Measurements from ENCODE around the gene DYNC1I1. TPM values are rescaled to one million over a fixed set of nuclear protein-coding genes. Genes with fewer than 3 reads are reported as not detected.

Gene DYNC1I1
- total RNA-seq, 1 donor from 2014 or later = 0.79 TPM

GRCh38 chr7:95820778-95821177, 48.4 kb downstream of the DYNC1I1 start:
- Mint-ChIP-seq H3K36me3 (no peaks in the 10 kb centered on the region), H3K27ac (no peak overlapping the region), H3K9me3 (no peaks in the 10 kb centered on the region), H3K4me3 (no peak overlapping the region), H3K27me3 (ENCODE audit: insufficient read depth, low read depth) (no peaks in the 10 kb centered on the region), H3K4me1 (peaks cover 8% of the 10 kb centered on the region)
- Histone ChIP-seq H3K9ac (no peak overlapping the region), H3K27me3 (no peaks in the 10 kb centered on the region), H3K36me3 (no peaks in the 10 kb centered on the region), H4K20me1 (ENCODE audit: low read depth) (no peaks in the 10 kb centered on the region), H3K4me2 (no peak overlapping the region), H3K9me3 (ENCODE audit: low read depth) (no peaks in the 10 kb centered on the region), H3K79me2 (ENCODE audit: low read depth) (no peaks in the 10 kb centered on the region), H3K27ac (no peak overlapping the region), H3K4me1 (peaks cover 8% of the 10 kb centered on the region), H3F3A (ENCODE audit: low read depth) (no peaks in the 10 kb centered on the region), H3K4me3 (no peak overlapping the region), H2AFZ (replicated peaks) (no peak overlapping the region)
- no peak for DNase-seq (ENCODE audit: low spot score)
- TF ChIP-seq CTCF (IDR thresholded peaks at IDR 0.05) (no peak), EZH2 (IDR thresholded peaks at IDR 0.05) (no peak)

- H3K4me3 Mint-ChIP-seq = no peak overlapping the region
- H4K20me1 ChIP-seq (ENCODE audit: low read depth) = no peaks in the 10 kb centered on the region
- no peak overlapping the region for H2AFZ ChIP-seq (replicated peaks)
- H3K9ac ChIP-seq = no peak overlapping the region
- H3K4me2 ChIP-seq = no peak overlapping the region
- H3K4me1 ChIP-seq = peaks cover 10% of the 10 kb centered on the region
- no peaks in the 10 kb centered on the region for H3K36me3 ChIP-seq
- no peaks in the 10 kb centered on the region for H3K9me3 Mint-ChIP-seq
- no peak for DNase-seq (ENCODE audit: low spot score)
- no peaks in the 10 kb centered on the region for H3F3A ChIP-seq (ENCODE audit: low read depth)
- no peak overlapping the region for H3K4me3 ChIP-seq
- peaks cover 11% of the 10 kb centered on the region for H3K4me1 Mint-ChIP-seq
- H3K27ac Mint-ChIP-seq = no peak overlapping the region
- no peak overlapping the region for H3K27ac ChIP-seq
- H3K9me3 ChIP-seq (ENCODE audit: low read depth) = no peaks in the 10 kb centered on the region
- no peaks in the 10 kb centered on the region for H3K27me3 ChIP-seq
- no peaks in the 10 kb centered on the region for H3K36me3 Mint-ChIP-seq
- no peaks in the 10 kb centered on the region for H3K79me2 ChIP-seq (ENCODE audit: low read depth)
- no peaks in the 10 kb centered on the region for H3K27me3 Mint-ChIP-seq (ENCODE audit: insufficient read depth, low read depth)
- no peak for TF ChIP-seq CTCF (IDR thresholded peaks at IDR 0.05)
- no peak for TF ChIP-seq EZH2 (IDR thresholded peaks at IDR 0.05)
- TF ChIP-seq EZH2phosphoT487 (IDR thresholded peaks at IDR 0.05) = no peak
Observed at GRCh38 chr7:95822717-95823116, 50.4 kb downstream of the DYNC1I1 start.

- Histone ChIP-seq H3K4me2 (no peak overlapping the region), H3F3A (ENCODE audit: low read depth) (no peaks in the 10 kb centered on the region), H3K9me3 (ENCODE audit: low read depth) (no peaks in the 10 kb centered on the region), H2AFZ (replicated peaks) (no peak overlapping the region), H3K36me3 (no peaks in the 10 kb centered on the region), H3K9ac (no peak overlapping the region), H3K27ac (no peak overlapping the region), H3K4me1 (peaks cover 21% of the 10 kb centered on the region), H3K79me2 (ENCODE audit: low read depth) (no peaks in the 10 kb centered on the region), H4K20me1 (ENCODE audit: low read depth) (no peaks in the 10 kb centered on the region), H3K27me3 (no peaks in the 10 kb centered on the region), H3K4me3 (no peak overlapping the region)
- DNase-seq (ENCODE audit: low spot score) = no peak
- TF ChIP-seq CTCF (IDR thresholded peaks at IDR 0.05) = no peak
- TF ChIP-seq EZH2phosphoT487 (IDR thresholded peaks at IDR 0.05) = no peak
- TF ChIP-seq EZH2 (IDR thresholded peaks at IDR 0.05) = no peak
- peaks cover 17% of the 10 kb centered on the region for H3K4me1 Mint-ChIP-seq
- H3K9me3 Mint-ChIP-seq = no peaks in the 10 kb centered on the region
- H3K4me3 Mint-ChIP-seq = no peak overlapping the region
- no peaks in the 10 kb centered on the region for H3K27me3 Mint-ChIP-seq (ENCODE audit: insufficient read depth, low read depth)
- H3K36me3 Mint-ChIP-seq = no peaks in the 10 kb centered on the region
- H3K27ac Mint-ChIP-seq = no peak overlapping the region
Observed at GRCh38 chr7:95824616-95825015, 52.3 kb downstream of the DYNC1I1 start.
